CD4-positive, alpha-beta T cell (primary cell): Measurements from ENCODE around the gene SIX2. TPM values are rescaled to one million over a fixed set of nuclear protein-coding genes. Genes with fewer than 3 reads are reported as not detected.

Experiments
- ATAC-seq: fragments of 200-7000 bp; cut with Tn5 transposase; one replicate; pipeline ENCODE4 v1.10.0; 2022; ENCODE audit warnings: mild to moderate bottlenecking; ENCODE audit not compliant: poor library complexity
- CTCF ChIA-PET: fragments of 350-600 bp; sonication (Branson Sonifier 250); formaldehyde crosslinking; loops from one replicate; lab custom pipeline; 2021; ENCODE audit warnings: antibody characterized with exemption, inconsistent platforms; lab: Charles Lee
- POLR2A ChIA-PET: fragments of 350-600 bp; sonication (Branson Sonifier 250); formaldehyde crosslinking; loops from one replicate; lab custom pipeline; 2021; ENCODE audit warnings: antibody characterized with exemption, inconsistent platforms; lab: Charles Lee
- DNase-seq, 14 experiments: peaks; one replicate each; pipeline ENCODE4 v3.0.0-alpha.2; 2013 to 2020; ENCODE audit warnings: mixed read lengths in 2 of 14
- H3K27ac ChIP-seq, 2 donors: one replicate each; pipeline versions ENCODE4 v1.5.1 to v1.7.0; 2013; ENCODE audit warnings: low read length in 2 of 2, low read depth in 1 of 2, mild to moderate bottlenecking in 1 of 2
- H3K27me3 ChIP-seq, 2 experiments: 1 replicate in 1 of 2; 2 replicates in 1 of 2; pipeline versions ENCODE4 v1.6.1 to v1.7.0; 2013; ENCODE audit warnings: low read length in 2 of 2, control low read depth in 1 of 2, mild to moderate bottlenecking in 1 of 2, moderate library complexity in 1 of 2; ENCODE audit not compliant: insufficient read depth in 2 of 2, control insufficient read depth in 1 of 2
- H3K36me3 ChIP-seq: one replicate; pipeline ENCODE4 v1.6.1; 2013; ENCODE audit warnings: low read length, control low read depth; ENCODE audit not compliant: insufficient read depth
- H3K4me1 ChIP-seq: one replicate; pipeline ENCODE4 v1.6.1; 2013; ENCODE audit warnings: low read length, control low read depth; ENCODE audit not compliant: insufficient read depth
- H3K4me3 ChIP-seq: one replicate; pipeline ENCODE4 v1.5.1; 2013; ENCODE audit warnings: mild to moderate bottlenecking, low read length, moderate library complexity
- H3K9me3 ChIP-seq, 2 experiments: 1 replicate in 1 of 2; 2 replicates in 1 of 2; pipeline versions ENCODE4 v1.6.1 to v1.7.0; 2013; ENCODE audit warnings: low read length in 2 of 2, mild to moderate bottlenecking in 2 of 2, control low read depth in 1 of 2, moderate library complexity in 1 of 2; ENCODE audit not compliant: control insufficient read depth in 1 of 2, insufficient read depth in 1 of 2
- H3K27ac Mint-ChIP-seq: one replicate; pipeline ENCODE4 v1.8.0; 2020; ENCODE audit warnings: mixed read lengths
- H3K27me3 Mint-ChIP-seq: one replicate; pipeline ENCODE4 v1.8.0; 2021; ENCODE audit warnings: mixed read lengths
- H3K36me3 Mint-ChIP-seq: one replicate; pipeline ENCODE4 v1.8.0; 2021; ENCODE audit warnings: low read depth, mixed read lengths
- H3K4me1 Mint-ChIP-seq: one replicate; pipeline ENCODE4 v1.8.0; 2021; ENCODE audit warnings: low read depth, mixed read lengths
- H3K4me3 Mint-ChIP-seq: one replicate; pipeline ENCODE4 v1.8.0; 2020; ENCODE audit warnings: mild to moderate bottlenecking, mixed read lengths
- H3K9me3 Mint-ChIP-seq: one replicate; pipeline ENCODE4 v1.8.0; 2020; ENCODE audit warnings: mixed read lengths
- CTCF ChIP-seq: fragments of 200-600 bp; IDR thresholded peaks from one replicate; pipeline ENCODE4 v1.8.0; 2022; ENCODE audit warnings: antibody characterized with exemption, mild to moderate bottlenecking
- intact Hi-C, 2 experiments: fragments of 100-400 bp; cut with DNase I in 1 of 2; cut with micrococcal nuclease in 1 of 2; formaldehyde crosslinking; loops; one replicate each; pipeline versions ENCODE4 v1.15.1 to v1.9.0; 2023 to 2025; cut with DNase I, micrococcal nuclease
- total RNA-seq, 174 experiments: library from RNA in 2 of 174; stranded (reverse) in 2 of 174; gene quantifications; one replicate each; pipeline ENCODE4 v1.2.3 and lab custom pipeline; 2021 to 2026

The SIX2 gene
- total RNA-seq, 2 experiments from 2014 or later = not detected

GRCh38 chr2:45033302-45033701 lies 24.1 kb upstream of the SIX2 start:
- ATAC-seq = no peak
- no peaks in the 10 kb centered on the region for H3K9me3 ChIP-seq
- H3K9me3 Mint-ChIP-seq = no peaks in the 10 kb centered on the region
- CTCF ChIA-PET = no interaction called here
- H3K4me1 ChIP-seq = no peaks in the 10 kb centered on the region
- no peaks in the 10 kb centered on the region for H3K4me1 Mint-ChIP-seq
- no peak overlapping the region for H3K4me3 ChIP-seq
- H3K27ac Mint-ChIP-seq = no peak overlapping the region
- no peaks in the 10 kb centered on the region for H3K27me3 ChIP-seq
- intact Hi-C loops = no loop called here
- no peak overlapping the region for H3K27ac ChIP-seq
- peaks cover 12% of the 10 kb centered on the region for H3K27me3 Mint-ChIP-seq
- no peaks in the 10 kb centered on the region for H3K36me3 ChIP-seq
- no peaks in the 10 kb centered on the region for H3K36me3 Mint-ChIP-seq
- TF ChIP-seq CTCF = no peak
- no peak for DNase-seq
- POLR2A ChIA-PET = no interaction called here
- no peak overlapping the region for H3K4me3 Mint-ChIP-seq

- Mint-ChIP-seq H3K36me3 (no peaks in the 10 kb centered on the region), H3K4me3 (no peak overlapping the region), H3K27ac (no peak overlapping the region), H3K4me1 (no peaks in the 10 kb centered on the region), H3K9me3 (no peaks in the 10 kb centered on the region), H3K27me3 (peaks cover 21% of the 10 kb centered on the region)
- no peaks in the 10 kb centered on the region for H3K4me1 ChIP-seq
- no peak for DNase-seq
- H3K4me3 ChIP-seq = no peak overlapping the region
- ATAC-seq = no peak
- CTCF ChIA-PET = no interaction called here
- POLR2A ChIA-PET = no interaction called here
- no peaks in the 10 kb centered on the region for H3K9me3 ChIP-seq
- intact Hi-C loops = no loop called here
- no peak overlapping the region for H3K27ac ChIP-seq
- no peaks in the 10 kb centered on the region for H3K36me3 ChIP-seq
- H3K27me3 ChIP-seq = peaks cover 0 to 2% of the 10 kb centered on the region in 2 experiments
- TF ChIP-seq CTCF = no peak
Measured at GRCh38 chr2:45031028-45031427, 21.8 kb upstream of the SIX2 start.

GRCh38 chr2:45030553-45030952 lies 21.3 kb upstream of the SIX2 start:
- H3K27ac Mint-ChIP-seq = no peak overlapping the region
- Histone ChIP-seq H3K4me1 (no peaks in the 10 kb centered on the region), H3K4me3 (no peak overlapping the region), H3K36me3 (no peaks in the 10 kb centered on the region), H3K9me3 (no peaks in the 10 kb centered on the region), H3K27ac (no peak overlapping the region), H3K27me3 (peaks cover 0 to 5% of the 10 kb centered on the region in 2 experiments)
- intact Hi-C loops = no loop called here
- CTCF ChIA-PET = no interaction called here
- no peaks in the 10 kb centered on the region for H3K9me3 Mint-ChIP-seq
- peaks cover 21% of the 10 kb centered on the region for H3K27me3 Mint-ChIP-seq
- H3K36me3 Mint-ChIP-seq = no peaks in the 10 kb centered on the region
- no peaks in the 10 kb centered on the region for H3K4me1 Mint-ChIP-seq
- DNase-seq (no peak), ATAC-seq (no peak)
- POLR2A ChIA-PET = no interaction called here
- TF ChIP-seq CTCF = no peak
- no peak overlapping the region for H3K4me3 Mint-ChIP-seq
